ENCODE data around the gene CALHM1.
A peak's percentile ranks its signal among the peaks of the same experiment; 100 is the strongest.
"Not testable (repeated sequence)": the region's sequence is repeated elsewhere in the genome, so short reads cannot be mapped to it uniquely, and the experiment has no call there.

Gene CALHM1

GRCh38 chr10:103458720-103459119 is at the start of gene CALHM1:
CALHM1 (minus strand) TSS chr10:103458900; CDS start chr10:103458751, 149 bp downstream.
- no peak for DNase-seq (ENCODE audit: extremely low read depth in 1 of 2, low read depth in 1 of 2)

- DNase-seq (ENCODE audit: extremely low read depth in 1 of 2, low read depth in 1 of 2), result no peak
Observed at GRCh38 chr10:103507235-103508191, 48.8 kb upstream of the CALHM1 start.

GRCh38 chr10:103506061-103506460 is 47.4 kb upstream of the CALHM1 start:
- no peak for DNase-seq (ENCODE audit: extremely low read depth in 1 of 2, low read depth in 1 of 2)

- peak in 1 of 2 donors; percentile 57 for DNase-seq (ENCODE audit: extremely low read depth in 1 of 2, low read depth in 1 of 2)
Observed at GRCh38 chr10:103504181-103504783, 45.6 kb upstream of the CALHM1 start.

GRCh38 chr10:103503777-103504176 is 45.1 kb upstream of the CALHM1 start:
- DNase-seq (ENCODE audit: extremely low read depth in 1 of 2, low read depth in 1 of 2), result not testable (repeated sequence)

GRCh38 chr10:103502849-103503660 is 44.4 kb upstream of the CALHM1 start:
- no peak for DNase-seq (ENCODE audit: extremely low read depth in 1 of 2, low read depth in 1 of 2)

GRCh38 chr10:103501186-103501585 is 42.5 kb upstream of the CALHM1 start:
- no peak for DNase-seq (ENCODE audit: extremely low read depth in 1 of 2, low read depth in 1 of 2)

GRCh38 chr10:103500481-103500880 is 41.8 kb upstream of the CALHM1 start:
- no peak for DNase-seq (ENCODE audit: extremely low read depth in 1 of 2, low read depth in 1 of 2)

GRCh38 chr10:103499881-103500280 is 41.2 kb upstream of the CALHM1 start:
- DNase-seq (ENCODE audit: extremely low read depth in 1 of 2, low read depth in 1 of 2), result no peak

- no peak for DNase-seq (ENCODE audit: extremely low read depth in 1 of 2, low read depth in 1 of 2)
Observed at GRCh38 chr10:103498936-103499638, 40.4 kb upstream of the CALHM1 start.

- no peak for DNase-seq (ENCODE audit: extremely low read depth in 1 of 2, low read depth in 1 of 2)
Observed at GRCh38 chr10:103497161-103497915, 38.6 kb upstream of the CALHM1 start.

- DNase-seq (ENCODE audit: extremely low read depth in 1 of 2, low read depth in 1 of 2), result no peak
Observed at GRCh38 chr10:103495321-103495720, 36.6 kb upstream of the CALHM1 start.

GRCh38 chr10:103493916-103494877 is 35.5 kb upstream of the CALHM1 start:
- DNase-seq (ENCODE audit: extremely low read depth in 1 of 2, low read depth in 1 of 2), result no peak

GRCh38 chr10:103493362-103493915 is 34.7 kb upstream of the CALHM1 start, which contains the start of gene NEURL1:
NEURL1 (plus strand) TSS chr10:103493705; CDS start chr10:103494388, 683 bp downstream.
- DNase-seq (ENCODE audit: extremely low read depth in 1 of 2, low read depth in 1 of 2), result no peak

- no peak for DNase-seq (ENCODE audit: extremely low read depth in 1 of 2, low read depth in 1 of 2)
Observed at GRCh38 chr10:103492655-103493261, 34.1 kb upstream of the CALHM1 start.

GRCh38 chr10:103491729-103492364 is 33.1 kb upstream of the CALHM1 start:
- no peak for DNase-seq (ENCODE audit: extremely low read depth in 1 of 2, low read depth in 1 of 2)

- DNase-seq (ENCODE audit: extremely low read depth in 1 of 2, low read depth in 1 of 2), result no peak
Observed at GRCh38 chr10:103490986-103491314, 32.2 kb upstream of the CALHM1 start.

- DNase-seq (ENCODE audit: extremely low read depth in 1 of 2, low read depth in 1 of 2), result no peak
Observed at GRCh38 chr10:103487410-103487708, 28.7 kb upstream of the CALHM1 start.
